ENCODE results near the gene CBFA2T3. TPM values are rescaled to one million over a fixed set of nuclear protein-coding genes. Genes with fewer than 3 reads are reported as not detected.

Gene CBFA2T3
- total RNA-seq, 4 donors from 2014 or later = 0.95 to 7.3 (median 3.3) TPM

DNA sequence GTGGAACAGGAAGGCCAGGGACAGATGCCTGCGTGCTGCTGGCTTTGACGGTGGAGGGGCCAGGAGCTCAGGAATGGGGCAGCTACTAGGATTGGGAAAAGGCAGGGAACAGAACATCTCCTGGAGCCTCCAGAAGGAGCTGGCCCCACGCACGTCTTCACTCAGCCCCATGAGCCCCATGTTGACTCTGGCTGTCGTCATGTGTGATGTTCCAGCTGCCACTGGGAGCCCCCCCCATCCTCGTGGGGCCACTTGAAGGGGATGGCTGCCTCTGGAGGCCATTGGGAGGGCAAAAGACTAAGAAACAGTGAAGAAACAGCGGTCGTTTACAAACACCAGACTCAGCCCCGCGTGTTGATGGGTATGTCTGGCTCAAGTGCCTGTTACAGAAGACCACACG, 146.7 kb downstream of the CBFA2T3 start:
- ATAC-seq (no peak), DNase-seq (no peak)
- TF ChIP-seq, protein P1, sequence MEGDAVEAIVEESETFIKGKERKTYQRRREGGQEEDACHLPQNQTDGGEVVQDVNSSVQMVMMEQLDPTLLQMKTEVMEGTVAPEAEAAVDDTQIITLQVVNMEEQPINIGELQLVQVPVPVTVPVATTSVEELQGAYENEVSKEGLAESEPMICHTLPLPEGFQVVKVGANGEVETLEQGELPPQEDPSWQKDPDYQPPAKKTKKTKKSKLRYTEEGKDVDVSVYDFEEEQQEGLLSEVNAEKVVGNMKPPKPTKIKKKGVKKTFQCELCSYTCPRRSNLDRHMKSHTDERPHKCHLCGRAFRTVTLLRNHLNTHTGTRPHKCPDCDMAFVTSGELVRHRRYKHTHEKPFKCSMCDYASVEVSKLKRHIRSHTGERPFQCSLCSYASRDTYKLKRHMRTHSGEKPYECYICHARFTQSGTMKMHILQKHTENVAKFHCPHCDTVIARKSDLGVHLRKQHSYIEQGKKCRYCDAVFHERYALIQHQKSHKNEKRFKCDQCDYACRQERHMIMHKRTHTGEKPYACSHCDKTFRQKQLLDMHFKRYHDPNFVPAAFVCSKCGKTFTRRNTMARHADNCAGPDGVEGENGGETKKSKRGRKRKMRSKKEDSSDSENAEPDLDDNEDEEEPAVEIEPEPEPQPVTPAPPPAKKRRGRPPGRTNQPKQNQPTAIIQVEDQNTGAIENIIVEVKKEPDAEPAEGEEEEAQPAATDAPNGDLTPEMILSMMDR (IDR thresholded peaks at IDR 0.05 in 4 of 5, conservative IDR thresholded peaks at IDR 0.05 in 1 of 5) = no peak
- no peak for TF ChIP-seq POLR2A (IDR thresholded peaks at IDR 0.05)
- no peaks in the 10 kb centered on the region for H3K27me3 ChIP-seq
- in situ Hi-C loops (cut with MboI; ENCODE audit: low sequenced_read_pairs in 4 of 4) (no loop called here), intact Hi-C loops (cut with DNase I; ENCODE audit: low total_unique reads) (no loop called here)
- H3K27ac ChIP-seq = no peak overlapping the region
- H3K36me3 ChIP-seq = peaks cover 0 to 4% of the 10 kb centered on the region in 2 donors
- no peaks in the 10 kb centered on the region for H3K4me1 ChIP-seq
- no peak overlapping the region for H3K4me3 ChIP-seq
- no peaks in the 10 kb centered on the region for H3K9me3 ChIP-seq

- ATAC-seq = no peak
- no peaks in the 10 kb centered on the region for H3K9me3 ChIP-seq
- intact Hi-C loops (cut with DNase I; ENCODE audit: low total_unique reads) = no loop called here
- H3K27me3 ChIP-seq = no peaks in the 10 kb centered on the region
- TF ChIP-seq POLR2A (IDR thresholded peaks at IDR 0.05) = no peak
- TF ChIP-seq, protein P1 (IDR thresholded peaks at IDR 0.05 in 4 of 5, conservative IDR thresholded peaks at IDR 0.05 in 1 of 5) = no peak
- H3K4me3 ChIP-seq = no peak overlapping the region
- DNase-seq = no peak
- H3K36me3 ChIP-seq = peaks cover 0 to 5% of the 10 kb centered on the region in 2 donors
- H3K4me1 ChIP-seq = no peaks in the 10 kb centered on the region
- in situ Hi-C loops (cut with MboI; ENCODE audit: low sequenced_read_pairs in 4 of 4) = no loop called here
- no peak overlapping the region for H3K27ac ChIP-seq
Observed at GRCh38 chr16:88828711-88829110, 148.3 kb downstream of the CBFA2T3 start.

DNA sequence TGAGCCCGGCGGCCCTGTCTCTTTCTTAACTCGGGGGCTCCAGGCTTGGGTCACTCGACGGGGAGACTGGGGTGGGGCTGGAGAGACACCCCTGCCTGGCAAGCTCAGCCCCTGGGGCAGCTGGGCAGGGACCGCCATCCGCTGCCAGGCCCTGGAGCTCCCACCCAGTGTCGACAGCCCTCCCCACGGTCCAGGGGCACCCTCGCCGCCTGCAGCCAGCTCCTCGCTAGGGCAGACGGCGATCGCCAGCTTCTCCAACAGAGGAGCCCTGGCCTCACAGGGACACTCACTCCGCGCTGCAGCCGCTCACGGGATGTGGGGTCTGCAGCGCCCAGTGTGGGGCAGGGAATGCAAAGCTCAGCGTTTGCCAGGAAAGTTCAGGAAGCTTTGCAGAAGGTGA, 149.3 kb downstream of the CBFA2T3 start:
- intact Hi-C loops (cut with DNase I; ENCODE audit: low total_unique reads) = no loop called here
- no peak for DNase-seq
- in situ Hi-C loops (cut with MboI; ENCODE audit: low sequenced_read_pairs in 4 of 4) = no loop called here
- TF ChIP-seq, protein P1 (IDR thresholded peaks at IDR 0.05 in 4 of 5, conservative IDR thresholded peaks at IDR 0.05 in 1 of 5) = no peak
- Histone ChIP-seq H3K36me3 (peaks cover 0 to 5% of the 10 kb centered on the region in 2 donors), H3K27me3 (no peaks in the 10 kb centered on the region), H3K9me3 (no peaks in the 10 kb centered on the region), H3K4me3 (no peak overlapping the region), H3K27ac (no peak overlapping the region), H3K4me1 (no peaks in the 10 kb centered on the region)
- no peak for ATAC-seq

DNA sequence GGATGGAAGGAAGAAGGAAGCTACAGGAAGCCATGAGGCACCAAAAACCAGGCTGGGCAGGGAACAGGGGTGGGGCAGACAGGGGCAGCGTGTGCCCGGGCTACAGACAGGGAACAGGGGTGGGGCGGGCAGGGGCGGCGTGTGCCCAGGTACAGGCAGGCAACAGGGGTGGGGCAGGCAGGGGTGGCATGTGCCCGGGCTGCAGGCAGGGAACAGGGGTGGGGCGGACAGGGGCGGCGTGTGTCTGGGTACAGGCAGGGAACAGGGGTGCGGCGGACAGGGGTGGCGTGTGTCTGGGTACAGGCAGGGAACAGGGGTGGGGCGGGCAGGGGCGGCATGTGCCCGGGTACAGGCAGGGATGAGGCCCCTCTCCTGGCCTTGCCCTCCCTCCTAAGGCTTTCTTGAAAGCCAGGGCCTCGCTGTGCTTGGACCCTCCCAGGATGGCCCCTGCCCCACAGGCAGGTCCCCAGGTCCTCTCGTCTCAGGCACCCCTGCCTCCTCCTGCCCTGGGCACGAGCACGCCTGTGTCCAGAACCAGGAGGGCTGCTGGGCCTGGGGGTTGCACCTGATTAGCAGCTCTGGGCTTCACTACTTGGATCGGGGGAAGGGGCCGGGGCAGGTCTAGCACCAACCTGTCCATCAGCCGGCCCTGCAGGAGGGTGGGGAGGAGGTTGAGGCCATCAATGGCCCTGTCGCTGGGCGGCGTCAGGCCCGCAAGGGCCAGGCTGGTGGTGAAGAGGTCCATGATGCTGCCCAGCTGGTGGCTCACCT, 150.8 kb downstream of the CBFA2T3 start:
- Histone ChIP-seq H3K9me3 (no peaks in the 10 kb centered on the region), H3K4me3 (no peak overlapping the region), H3K27me3 (no peaks in the 10 kb centered on the region), H3K27ac (no peak overlapping the region), H3K36me3 (peaks cover 0 to 11% of the 10 kb centered on the region in 2 donors), H3K4me1 (no peaks in the 10 kb centered on the region)
- TF ChIP-seq POLR2A (IDR thresholded peaks at IDR 0.05) = no peak
- TF ChIP-seq, protein P1 (IDR thresholded peaks at IDR 0.05 in 4 of 5, conservative IDR thresholded peaks at IDR 0.05 in 1 of 5) = no peak
- intact Hi-C loops (cut with DNase I; ENCODE audit: low total_unique reads) (no loop called here), in situ Hi-C loops (cut with MboI; ENCODE audit: low sequenced_read_pairs in 4 of 4) (no loop called here)
- no peak for DNase-seq
- no peak for ATAC-seq
